DOHH2 (cell line): Measurements from ENCODE around the gene IL10RA.

ENCODE experiments used
- EZH2phosphoT487 ChIP-seq: fragments of 200-600 bp; sonication (generic); IDR thresholded peaks from 2 replicates; pipeline ENCODE4 v1.6.1; 2017; ENCODE audit warnings: borderline replicate concordance, mild to moderate bottlenecking, antibody characterized with exemption, low read length, moderate library complexity, mixed read lengths
- TF ChIP-seq, protein P1 (sequence below): fragments of 200-600 bp; sonication (generic); IDR thresholded peaks from one replicate; pipeline ENCODE4 v1.5.1; 2014; ENCODE audit warnings: antibody characterized with exemption, mild to moderate bottlenecking, low read depth, low read length; ENCODE audit not compliant: poor library complexity, severe bottlenecking

DNA sequence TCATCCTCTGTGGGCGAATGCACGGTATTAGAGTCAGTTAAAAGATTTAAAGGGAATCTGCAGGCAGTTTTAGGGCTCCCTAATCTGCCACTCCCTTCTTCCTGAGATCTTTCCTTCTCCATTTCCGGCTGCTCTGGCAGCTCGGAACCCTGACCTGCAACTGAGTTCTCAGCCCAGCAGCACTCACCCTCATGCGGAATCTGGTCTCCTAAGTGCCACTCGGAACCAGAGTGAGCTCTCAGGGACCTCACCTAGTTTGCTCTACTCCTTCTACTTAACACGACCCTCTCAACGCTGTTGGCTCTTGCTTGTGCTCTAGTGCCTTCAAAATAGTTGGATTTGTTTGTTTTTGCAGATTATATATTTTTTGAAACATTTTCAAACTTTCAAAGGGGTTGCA, 19.3 kb upstream of the IL10RA start:
- TF ChIP-seq, protein P1, sequence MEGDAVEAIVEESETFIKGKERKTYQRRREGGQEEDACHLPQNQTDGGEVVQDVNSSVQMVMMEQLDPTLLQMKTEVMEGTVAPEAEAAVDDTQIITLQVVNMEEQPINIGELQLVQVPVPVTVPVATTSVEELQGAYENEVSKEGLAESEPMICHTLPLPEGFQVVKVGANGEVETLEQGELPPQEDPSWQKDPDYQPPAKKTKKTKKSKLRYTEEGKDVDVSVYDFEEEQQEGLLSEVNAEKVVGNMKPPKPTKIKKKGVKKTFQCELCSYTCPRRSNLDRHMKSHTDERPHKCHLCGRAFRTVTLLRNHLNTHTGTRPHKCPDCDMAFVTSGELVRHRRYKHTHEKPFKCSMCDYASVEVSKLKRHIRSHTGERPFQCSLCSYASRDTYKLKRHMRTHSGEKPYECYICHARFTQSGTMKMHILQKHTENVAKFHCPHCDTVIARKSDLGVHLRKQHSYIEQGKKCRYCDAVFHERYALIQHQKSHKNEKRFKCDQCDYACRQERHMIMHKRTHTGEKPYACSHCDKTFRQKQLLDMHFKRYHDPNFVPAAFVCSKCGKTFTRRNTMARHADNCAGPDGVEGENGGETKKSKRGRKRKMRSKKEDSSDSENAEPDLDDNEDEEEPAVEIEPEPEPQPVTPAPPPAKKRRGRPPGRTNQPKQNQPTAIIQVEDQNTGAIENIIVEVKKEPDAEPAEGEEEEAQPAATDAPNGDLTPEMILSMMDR: no peak
- no peak for TF ChIP-seq EZH2phosphoT487
